ENCODE data around the gene SARNP.

The SARNP gene

GRCh38 chr12:55718624-55719275, 98.8 kb downstream of the SARNP start:
- Histone ChIP-seq H3K36me3 (replicated peaks; ENCODE audit: low read depth, low read length) (peaks cover 1% of the 10 kb centered on the region), H3K27ac (ENCODE audit: low read length) (no peak overlapping the region), H3K9ac (ENCODE audit: low read length) (no peak overlapping the region), H4K20me1 (ENCODE audit: insufficient read depth, low read length) (no peaks in the 10 kb centered on the region), H3K9me3 (ENCODE audit: insufficient read depth, low read length) (no peaks in the 10 kb centered on the region), H2AFZ (ENCODE audit: low read depth, low read length) (no peak overlapping the region), H3K4me2 (ENCODE audit: low read length) (no peak overlapping the region), H3K79me2 (ENCODE audit: low read length) (peaks cover 7% of the 10 kb centered on the region; the same call in 1 of the 2 replicates), H3K4me1 (ENCODE audit: low read length) (peaks cover 15% of the 10 kb centered on the region), H3K27me3 (ENCODE audit: low read depth, low read length) (no peaks in the 10 kb centered on the region), H3K4me3 (ENCODE audit: low read length) (no peak overlapping the region)
- TF ChIP-seq CTCF (IDR thresholded peaks at IDR 0.05; ENCODE audit: low read depth, low read length): no peak
- TF ChIP-seq EZH2phosphoT487 (IDR thresholded peaks at IDR 0.05; ENCODE audit: low read depth): no peak

- Histone ChIP-seq H3K4me1 (ENCODE audit: low read length) (peaks cover 15% of the 10 kb centered on the region), H3K9me3 (ENCODE audit: insufficient read depth, low read length) (no peaks in the 10 kb centered on the region), H3K27me3 (ENCODE audit: low read depth, low read length) (no peaks in the 10 kb centered on the region), H3K4me3 (ENCODE audit: low read length) (no peak overlapping the region), H3K4me2 (ENCODE audit: low read length) (no peak overlapping the region), H3K9ac (ENCODE audit: low read length) (no peak overlapping the region), H4K20me1 (ENCODE audit: insufficient read depth, low read length) (no peaks in the 10 kb centered on the region), H2AFZ (ENCODE audit: low read depth, low read length) (no peak overlapping the region), H3K36me3 (replicated peaks; ENCODE audit: low read depth, low read length) (no peaks in the 10 kb centered on the region), H3K27ac (ENCODE audit: low read length) (no peak overlapping the region), H3K79me2 (ENCODE audit: low read length) (peaks cover 7% of the 10 kb centered on the region; the same call in 1 of the 2 replicates)
- TF ChIP-seq CTCF (IDR thresholded peaks at IDR 0.05; ENCODE audit: low read depth, low read length) (no peak), EZH2phosphoT487 (IDR thresholded peaks at IDR 0.05; ENCODE audit: low read depth) (no peak)
Observed at GRCh38 chr12:55718015-55718414, 99.5 kb downstream of the SARNP start.

GRCh38 chr12:55717011-55718007, 100.2 kb downstream of the SARNP start:
- H3K27ac ChIP-seq (ENCODE audit: low read length): no peak overlapping the region

More at GRCh38 chr12:55717011-55718007, 100.2 kb downstream of the SARNP start:
- no peaks in the 10 kb centered on the region for H4K20me1 ChIP-seq (ENCODE audit: insufficient read depth, low read length)
- no peaks in the 10 kb centered on the region for H3K27me3 ChIP-seq (ENCODE audit: low read depth, low read length)
- peak overlapping the region; percentile 91 for H3K4me3 ChIP-seq (ENCODE audit: low read length)
- H3K79me2 ChIP-seq (ENCODE audit: low read length): peaks cover 7% of the 10 kb centered on the region; the same call in 1 of the 2 replicates
- no peaks in the 10 kb centered on the region for H3K9me3 ChIP-seq (ENCODE audit: insufficient read depth, low read length)
- peaks cover 15% of the 10 kb centered on the region for H3K4me1 ChIP-seq (ENCODE audit: low read length)
- TF ChIP-seq EZH2phosphoT487 (IDR thresholded peaks at IDR 0.05; ENCODE audit: low read depth): no peak
- TF ChIP-seq CTCF (IDR thresholded peaks at IDR 0.05; ENCODE audit: low read depth, low read length): no peak
- peak overlapping the region; percentile 90 for H3K4me2 ChIP-seq (ENCODE audit: low read length)
- H3K9ac ChIP-seq (ENCODE audit: low read length): peak overlapping the region; percentile 86
- no peaks in the 10 kb centered on the region for H3K36me3 ChIP-seq (replicated peaks; ENCODE audit: low read depth, low read length)
- no peak overlapping the region for H2AFZ ChIP-seq (ENCODE audit: low read depth, low read length)
